Measurements from ENCODE around the gene TUBD1.
A peak's percentile ranks its signal among the peaks of the same experiment; 100 is the strongest.

TUBD1 gene

GRCh38 chr17:59893676-59894100, 945 bp upstream of the TUBD1 start:
- peaks cover 40% of the 10 kb centered on the region for H3K4me1 ChIP-seq (ENCODE audit: insufficient read depth, low read length)
- peaks cover 80% of the 10 kb centered on the region for H3K79me2 ChIP-seq (ENCODE audit: insufficient read depth, low read length)
- peaks cover 14% of the 10 kb centered on the region for H3K36me3 ChIP-seq (ENCODE audit: insufficient read depth, low read length)
- peaks cover 5% of the 10 kb centered on the region; the same call in 1 of the 2 replicates for H4K20me1 ChIP-seq (ENCODE audit: insufficient read depth, low read length)
- peak overlapping the region; percentile 73 for H3K4me2 ChIP-seq (ENCODE audit: insufficient read depth, low read length)
- H3K4me3 ChIP-seq (ENCODE audit: low read depth in 1 of 2, low read length in 2 of 2): peak overlapping the region; percentile 69 to 83; a peak in 3 of 4 replicates
- peak; percentile 18 for ATAC-seq (ENCODE audit: insufficient read depth, low read depth)
- H3K9ac ChIP-seq (ENCODE audit: low read depth, low read length): peak overlapping the region; percentile 86
- TF ChIP-seq EZH2 (IDR thresholded peaks at IDR 0.05; ENCODE audit: borderline replicate concordance, low read depth, low read length, severe bottlenecking) (no peak), CTCF (IDR thresholded peaks at IDR 0.05; ENCODE audit: borderline replicate concordance, extremely low read depth, low read length, poor library complexity, severe bottlenecking) (no peak)
- DNase-seq: peak; percentile 45
- no peaks in the 10 kb centered on the region for H3K27me3 ChIP-seq (ENCODE audit: insufficient read depth, low read length, poor library complexity)
- H3K27ac ChIP-seq (ENCODE audit: low read length): peak overlapping the region; percentile 84
- peak overlapping the region; percentile 87 for H2AFZ ChIP-seq (ENCODE audit: low read depth, low read length)
- no peaks in the 10 kb centered on the region for H3K9me3 ChIP-seq (ENCODE audit: insufficient read depth, low read length, severe bottlenecking)

GRCh38 chr17:59892251-59892923, 356 bp downstream of the TUBD1 start:
- H3K4me1 ChIP-seq (ENCODE audit: insufficient read depth, low read length): peaks cover 40% of the 10 kb centered on the region
- H3K27ac ChIP-seq (ENCODE audit: low read length): peak overlapping the region; percentile 81

GRCh38 chr17:59890720-59891119, 2.0 kb downstream of the TUBD1 start:
- Histone ChIP-seq H3K4me1 (ENCODE audit: insufficient read depth, low read length) (peaks cover 31% of the 10 kb centered on the region), H4K20me1 (ENCODE audit: insufficient read depth, low read length) (no peaks in the 10 kb centered on the region), H3K9ac (ENCODE audit: low read depth, low read length) (no peak overlapping the region), H3K36me3 (ENCODE audit: insufficient read depth, low read length) (peaks cover 16% of the 10 kb centered on the region; the same call in 1 of the 2 replicates), H3K27me3 (ENCODE audit: insufficient read depth, low read length, poor library complexity) (no peaks in the 10 kb centered on the region), H3K4me3 (ENCODE audit: low read depth in 1 of 2, low read length in 2 of 2) (no peak overlapping the region), H3K4me2 (ENCODE audit: insufficient read depth, low read length) (0 out of 2 replicates have a peak overlapping the region, but pooled peaks have one; percentile 84), H3K79me2 (ENCODE audit: insufficient read depth, low read length) (peaks cover 56% of the 10 kb centered on the region), H3K27ac (ENCODE audit: low read length) (no peak overlapping the region), H3K9me3 (ENCODE audit: insufficient read depth, low read length, severe bottlenecking) (no peaks in the 10 kb centered on the region), H2AFZ (ENCODE audit: low read depth, low read length) (no peak overlapping the region)
- TF ChIP-seq CTCF (IDR thresholded peaks at IDR 0.05; ENCODE audit: borderline replicate concordance, extremely low read depth, low read length, poor library complexity, severe bottlenecking) (no peak), EZH2 (IDR thresholded peaks at IDR 0.05; ENCODE audit: borderline replicate concordance, low read depth, low read length, severe bottlenecking) (no peak)
- DNase-seq (no peak), ATAC-seq (ENCODE audit: insufficient read depth, low read depth) (no peak)

More at GRCh38 chr17:59892251-59892923, 356 bp downstream of the TUBD1 start:
- Histone ChIP-seq H3K4me3 (ENCODE audit: low read depth in 1 of 2, low read length in 2 of 2) (peak overlapping the region; percentile 64 to 83), H3K9ac (ENCODE audit: low read depth, low read length) (peak overlapping the region; percentile 86), H4K20me1 (ENCODE audit: insufficient read depth, low read length) (peaks cover 5% of the 10 kb centered on the region; the same call in 1 of the 2 replicates), H3K79me2 (ENCODE audit: insufficient read depth, low read length) (peaks cover 72% of the 10 kb centered on the region), H2AFZ (ENCODE audit: low read depth, low read length) (peak overlapping the region; percentile 93), H3K27me3 (ENCODE audit: insufficient read depth, low read length, poor library complexity) (no peaks in the 10 kb centered on the region), H3K36me3 (ENCODE audit: insufficient read depth, low read length) (peaks cover 19% of the 10 kb centered on the region), H3K4me2 (ENCODE audit: insufficient read depth, low read length) (peak overlapping the region; percentile 84), H3K9me3 (ENCODE audit: insufficient read depth, low read length, severe bottlenecking) (no peaks in the 10 kb centered on the region)
- TF ChIP-seq EZH2 (IDR thresholded peaks at IDR 0.05; ENCODE audit: borderline replicate concordance, low read depth, low read length, severe bottlenecking) (no peak), CTCF (IDR thresholded peaks at IDR 0.05; ENCODE audit: borderline replicate concordance, extremely low read depth, low read length, poor library complexity, severe bottlenecking) (no peak)
- ATAC-seq (ENCODE audit: insufficient read depth, low read depth): peak; percentile 6; the same call in 2 of the 3 replicates
- DNase-seq: no peak
